IMR-90 (cell line): ENCODE results near the gene MYO3B. TPM values are rescaled to one million over a fixed set of nuclear protein-coding genes. Genes with fewer than 3 reads are reported as not detected.

ENCODE experiments used
- ATAC-seq: fragments of 200-7000 bp; cut with Tn5 transposase; 2 replicates; pipeline ENCODE4 v1.9.1; 2020; ENCODE audit warnings: low read depth, mild to moderate bottlenecking, moderate library complexity
- BruUV-seq: library from RNA; stranded (reverse); fragments of 400-500 nt; replicated peaks from 2 replicates; lab custom pipeline; 2021; lab: Mats Ljungman, UMichigan
- CTCF ChIA-PET: fragments of 300-600 bp; formaldehyde crosslinking; extraction: SDS; loops from one replicate; lab custom pipeline; 2021; ENCODE audit warnings: antibody characterized with exemption; lab: Yijun Ruan, JAX
- POLR2A ChIA-PET: fragments of 300-600 bp; sonication (Branson Sonifier 250); formaldehyde crosslinking; loops from one replicate; lab custom pipeline; 2022; ENCODE audit warnings: antibody characterized with exemption; ENCODE audit not compliant: unreplicated experiment; lab: Charles Lee
- DNase-seq: peaks from one replicate; pipeline ENCODE4 v3.0.0; 2013
- H2AFZ ChIP-seq: replicated peaks from 2 replicates; pipeline ENCODE3; 2013; ENCODE audit warnings: low read length, mild to moderate bottlenecking; ENCODE audit not compliant: poor library complexity
- H2AK5ac ChIP-seq: 2 replicates; pipeline ENCODE4 v1.6.1; 2013; ENCODE audit warnings: low read depth, low read length, inconsistent platforms
- H2AK9ac ChIP-seq: replicated peaks from 2 replicates; pipeline ENCODE3; 2013; ENCODE audit warnings: mild to moderate bottlenecking, low read depth, low read length, moderate library complexity; ENCODE audit not compliant: poor library complexity
- H2BK120ac ChIP-seq: 2 replicates; pipeline ENCODE4 v1.6.1; 2013; ENCODE audit warnings: low read depth, low read length, inconsistent platforms
- H2BK15ac ChIP-seq: 3 replicates; pipeline ENCODE4 v1.6.1; 2013; ENCODE audit warnings: low read depth, low read length, inconsistent platforms
- H2BK20ac ChIP-seq: 2 replicates; pipeline ENCODE4 v1.6.1; 2013; ENCODE audit warnings: low read depth, mild to moderate bottlenecking, inconsistent platforms, low read length, moderate library complexity
- H2BK5ac ChIP-seq: 2 replicates; pipeline ENCODE4 v1.6.1; 2013; ENCODE audit warnings: mild to moderate bottlenecking, low read depth, low read length, inconsistent platforms; ENCODE audit not compliant: poor library complexity, severe bottlenecking
- H3K14ac ChIP-seq: replicated peaks from 2 replicates; pipeline ENCODE4 v1.6.1; 2013; ENCODE audit warnings: low read depth, low read length, inconsistent platforms
- H3K18ac ChIP-seq: 2 replicates; pipeline ENCODE4 v1.6.1; 2013; ENCODE audit warnings: low read depth, low read length, control low read depth
- H3K23ac ChIP-seq: 2 replicates; pipeline ENCODE4 v1.6.1; 2013; ENCODE audit warnings: low read depth, low read length, inconsistent platforms
- H3K27ac ChIP-seq: 2 replicates; pipeline ENCODE4 v1.5.1; 2013; ENCODE audit warnings: mild to moderate bottlenecking, control low read depth, low read length; ENCODE audit not compliant: insufficient read depth
- H3K27me3 ChIP-seq: 2 replicates; pipeline ENCODE4 v1.6.1; 2013; ENCODE audit warnings: low read length; ENCODE audit not compliant: control insufficient read depth, insufficient read depth
- H3K36me3 ChIP-seq: 2 replicates; pipeline ENCODE4 v1.6.1; 2013; ENCODE audit warnings: low read length, mixed read lengths; ENCODE audit not compliant: control insufficient read depth, insufficient read depth
- H3K4ac ChIP-seq: 2 replicates; pipeline ENCODE4 v1.6.1; 2013; ENCODE audit warnings: low read depth, low read length, inconsistent platforms
- H3K4me1 ChIP-seq: 2 replicates; pipeline ENCODE4 v1.6.1; 2013; ENCODE audit warnings: low read length, mixed read lengths; ENCODE audit not compliant: control insufficient read depth, insufficient read depth
- H3K4me2 ChIP-seq: 2 replicates; pipeline ENCODE4 v1.6.1; 2013; ENCODE audit warnings: low read depth, mild to moderate bottlenecking, control low read depth, low read length, moderate library complexity
- H3K4me3 ChIP-seq: 2 replicates; pipeline ENCODE4 v1.5.1; 2013; ENCODE audit warnings: low read depth, mild to moderate bottlenecking, control low read depth, low read length, moderate library complexity; ENCODE audit not compliant: insufficient read depth
- H3K56ac ChIP-seq: 2 replicates; pipeline ENCODE4 v1.6.1; 2013; ENCODE audit warnings: low read length, inconsistent platforms; ENCODE audit not compliant: insufficient read depth; ENCODE audit errors: extremely low read depth
- H3K79me1 ChIP-seq, 2 experiments: 2 replicates each; pipeline ENCODE4 v1.6.1; 2013; ENCODE audit warnings: low read length in 2 of 2, inconsistent platforms in 1 of 2, low read depth in 1 of 2
- H3K9ac ChIP-seq: 2 replicates; pipeline ENCODE4 v1.6.1; 2013; ENCODE audit warnings: low read depth, low read length, control low read depth
- H3K9me1 ChIP-seq: 2 replicates; pipeline ENCODE4 v1.6.1; 2013; ENCODE audit warnings: low read length, inconsistent platforms; ENCODE audit not compliant: insufficient read depth
- H3K9me3 ChIP-seq: 2 replicates; pipeline ENCODE4 v1.6.1; 2013; ENCODE audit warnings: low read length; ENCODE audit not compliant: control insufficient read depth, insufficient read depth
- H4K20me1 ChIP-seq: 2 replicates; pipeline ENCODE4 v1.6.1; 2013; ENCODE audit warnings: low read length, inconsistent platforms; ENCODE audit not compliant: insufficient read depth
- H4K5ac ChIP-seq: 2 replicates; pipeline ENCODE4 v1.6.1; 2013; ENCODE audit warnings: mild to moderate bottlenecking, low read depth, low read length, control low read depth
- H4K8ac ChIP-seq, 2 experiments: 2 replicates each; pipeline ENCODE4 v1.6.1; 2013; ENCODE audit warnings: low read depth in 2 of 2, low read length in 2 of 2, control low read depth in 1 of 2, inconsistent platforms in 1 of 2
- H4K91ac ChIP-seq: 2 replicates; pipeline ENCODE4 v1.6.1; 2013; ENCODE audit warnings: low read depth, low read length, inconsistent platforms; ENCODE audit not compliant: insufficient read depth
- BHLHE40 ChIP-seq: fragments of 150-350 bp; IDR thresholded peaks from 2 replicates; pipeline ENCODE4 v1.6.1; 2016; ENCODE audit warnings: mild to moderate bottlenecking, low read depth, low read length
- CEBPB ChIP-seq: IDR thresholded peaks from 2 replicates; pipeline ENCODE4 v1.6.1; 2012; ENCODE audit warnings: low read depth, low read length, improper control_type of control experiment
- CHD1 ChIP-seq: IDR thresholded peaks from 2 replicates; pipeline ENCODE4 v1.6.1; 2012; ENCODE audit warnings: low read depth, low read length, improper control_type of control experiment
- ELK1 ChIP-seq: fragments of 150-350 bp; IDR thresholded peaks from 2 replicates; pipeline ENCODE4 v1.6.1; 2016; ENCODE audit warnings: low read depth, mild to moderate bottlenecking, low read length, moderate library complexity, borderline replicate concordance
- FOS ChIP-seq: fragments of 150-350 bp; IDR thresholded peaks from 2 replicates; pipeline ENCODE4 v1.6.1; 2016; ENCODE audit warnings: low read depth, low read length
- MAFK ChIP-seq: IDR thresholded peaks from 2 replicates; pipeline ENCODE4 v1.6.1; 2012; ENCODE audit warnings: low read depth, low read length, improper control_type of control experiment
- MAZ ChIP-seq: IDR thresholded peaks from 2 replicates; pipeline ENCODE4 v1.6.1; 2012; ENCODE audit warnings: low read depth, mild to moderate bottlenecking, low read length, improper control_type of control experiment, moderate library complexity, borderline replicate concordance
- MXI1 ChIP-seq: IDR thresholded peaks from 2 replicates; pipeline ENCODE4 v1.6.1; 2012; ENCODE audit warnings: low read depth, mild to moderate bottlenecking, low read length, moderate library complexity, borderline replicate concordance
- NFE2L2 ChIP-seq: fragments of 150-350 bp; IDR thresholded peaks from 2 replicates; pipeline ENCODE4 v1.6.1; 2016; ENCODE audit warnings: low read depth, mild to moderate bottlenecking, low read length
- POLR2A ChIP-seq: IDR thresholded peaks from 2 replicates; pipeline ENCODE4 v1.6.1; 2012; ENCODE audit warnings: mild to moderate bottlenecking, low read depth, low read length
- RAD21 ChIP-seq: IDR thresholded peaks from 2 replicates; pipeline ENCODE4 v1.6.1; 2012; ENCODE audit warnings: low read length, improper control_type of control experiment
- RCOR1 ChIP-seq: IDR thresholded peaks from 2 replicates; pipeline ENCODE4 v1.6.1; 2012; ENCODE audit warnings: mild to moderate bottlenecking, low read length, improper control_type of control experiment; ENCODE audit not compliant: insufficient replicate concordance
- RFX5 ChIP-seq: IDR thresholded peaks from 2 replicates; pipeline ENCODE4 v1.8.0; 2012; ENCODE audit warnings: low read depth, mild to moderate bottlenecking, low read length, moderate library complexity
- SMC3 ChIP-seq: fragments of 150-350 bp; IDR thresholded peaks from 2 replicates; pipeline ENCODE4 v1.6.1; 2016; ENCODE audit warnings: low read depth, mild to moderate bottlenecking, antibody characterized with exemption, low read length, moderate library complexity
- WGBS, 2 experiments: methylation state at CpG; one replicate each; pipeline versions ENCODE4 v1.1.5 to v1.1.7; 2013; ENCODE audit warnings: missing lambda C conversion rate in 2 of 2; ENCODE audit not compliant: insufficient read length in 1 of 2; ENCODE audit errors: extremely low coverage in 2 of 2; 5-methylcytosine and 5-hydroxymethylcytosine counted together
- dilution Hi-C: fragments of 300-500 bp; cut with HindIII; formaldehyde crosslinking; loops from one replicate; pipeline ENCODE4 v1.14.3; 2018; ENCODE audit warnings: low sequenced_read_pairs; ENCODE audit not compliant: unreplicated experiment
- in situ Hi-C: fragments of 300-500 bp; cut with MboI; formaldehyde crosslinking; loops from 3 replicates; pipeline ENCODE4 v1.14.3; 2019; ENCODE audit warnings: low sequenced_read_pairs, inconsistent platforms, mixed read lengths
- intact Hi-C: fragments of 100-400 bp; cut with micrococcal nuclease; formaldehyde crosslinking; loops from 2 replicates; pipeline ENCODE4 v1.10.0; 2022
- polyA plus RNA-seq, 3 experiments: library from polyadenylated mRNA; depleted of rRNA; stranded (reverse); fragments of >200 nt; gene quantifications; 2 replicates each; pipeline ENCODE4 v1.2.3, GENCODE V29; 2012; ENCODE audit warnings: low replicate concordance in 1 of 3
- total RNA-seq: library from RNA; depleted of rRNA; stranded (reverse); fragments of >200 nt; gene quantifications from 2 replicates; pipeline ENCODE4 v1.2.3, GENCODE V29; 2012
- TF ChIP-seq, protein P1 (sequence below): conservative IDR thresholded peaks from 2 replicates; pipeline ENCODE4 v1.5.1; 2012; ENCODE audit warnings: mild to moderate bottlenecking, low read depth, low read length, improper control_type of control experiment
- TF ChIP-seq, protein P2 (sequence below): fragments of 150-350 bp; IDR thresholded peaks from 2 replicates; pipeline ENCODE4 v1.6.1; 2017; ENCODE audit warnings: mild to moderate bottlenecking, antibody characterized with exemption, low read length, low read depth

MYO3B gene
- total and polyA plus RNA-seq, 2 of the 4 experiments (the other 2 are of a cell fraction), result 0.02 TPM; not detected in 1

DNA sequence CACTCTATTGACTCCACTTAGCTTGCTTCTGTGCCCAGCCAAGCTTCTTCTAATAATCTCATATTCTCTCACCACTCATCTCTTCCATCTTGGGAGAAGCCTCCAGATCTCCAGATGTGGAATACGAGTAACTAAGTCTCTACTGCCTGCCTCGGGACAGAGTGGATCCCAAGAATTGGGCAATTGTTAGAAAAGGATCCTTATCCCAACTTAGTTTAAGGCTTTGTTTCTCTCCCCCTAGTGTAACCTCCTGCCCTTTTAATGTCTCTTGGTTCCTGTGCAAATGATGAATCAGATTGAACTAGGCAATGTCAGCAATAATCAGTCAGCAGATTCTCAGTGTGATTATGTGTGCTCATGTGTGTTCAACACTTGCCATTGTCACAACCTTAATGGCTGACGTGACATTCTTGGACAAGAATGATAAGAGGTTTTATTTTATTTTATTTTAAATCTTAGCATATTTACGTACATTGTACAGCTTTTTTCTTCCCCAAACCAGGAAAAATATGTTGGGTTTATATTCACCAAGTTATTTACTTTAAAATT is 59.7 kb downstream of the MYO3B start:
- H4K91ac ChIP-seq, result no peak overlapping the region
- no peak overlapping the region for H3K23ac ChIP-seq
- H4K20me1 ChIP-seq, result no peaks in the 10 kb centered on the region
- H3K4ac ChIP-seq, result no peak overlapping the region
- no TSS peak for BruUV-seq
- H2AFZ ChIP-seq, result no peak overlapping the region
- H3K27me3 ChIP-seq, result peaks cover 18% of the 10 kb centered on the region
- no peaks in the 10 kb centered on the region for H3K36me3 ChIP-seq
- no peak overlapping the region for H3K27ac ChIP-seq
- H4K5ac ChIP-seq, result no peak overlapping the region
- no peak overlapping the region for H2AK9ac ChIP-seq
- H3K4me3 ChIP-seq, result no peak overlapping the region
- ChIA-PET POLR2A (no interaction called here), CTCF (no interaction called here)
- H3K79me1 ChIP-seq, result no peaks in the 10 kb centered on the region
- H2BK20ac ChIP-seq, result no peak overlapping the region
- no peak overlapping the region for H3K4me2 ChIP-seq
- no peak overlapping the region for H3K9ac ChIP-seq
- no peak overlapping the region for H2BK5ac ChIP-seq
- H3K4me1 ChIP-seq, result no peaks in the 10 kb centered on the region
- no peak overlapping the region for H2BK120ac ChIP-seq
- H3K14ac ChIP-seq, result no peak overlapping the region
- H3K56ac ChIP-seq, result no peak overlapping the region
- no peak for DNase-seq
- no peaks in the 10 kb centered on the region for H3K9me1 ChIP-seq
- H3K18ac ChIP-seq, result no peak overlapping the region
- in situ Hi-C loops, result no loop called here
- no peak overlapping the region for H2BK15ac ChIP-seq
- no peak overlapping the region for H2AK5ac ChIP-seq
- dilution Hi-C loops, result no loop called here
- TF ChIP-seq FOS (no peak), BHLHE40 (no peak), MAZ (no peak), CHD1 (no peak), RCOR1 (no peak), RAD21 (no peak), POLR2A (no peak), SMC3 (no peak), RFX5 (no peak), MAFK (no peak), ELK1 (no peak), CEBPB (no peak), NFE2L2 (no peak), MXI1 (no peak)
- TF ChIP-seq, protein P1, sequence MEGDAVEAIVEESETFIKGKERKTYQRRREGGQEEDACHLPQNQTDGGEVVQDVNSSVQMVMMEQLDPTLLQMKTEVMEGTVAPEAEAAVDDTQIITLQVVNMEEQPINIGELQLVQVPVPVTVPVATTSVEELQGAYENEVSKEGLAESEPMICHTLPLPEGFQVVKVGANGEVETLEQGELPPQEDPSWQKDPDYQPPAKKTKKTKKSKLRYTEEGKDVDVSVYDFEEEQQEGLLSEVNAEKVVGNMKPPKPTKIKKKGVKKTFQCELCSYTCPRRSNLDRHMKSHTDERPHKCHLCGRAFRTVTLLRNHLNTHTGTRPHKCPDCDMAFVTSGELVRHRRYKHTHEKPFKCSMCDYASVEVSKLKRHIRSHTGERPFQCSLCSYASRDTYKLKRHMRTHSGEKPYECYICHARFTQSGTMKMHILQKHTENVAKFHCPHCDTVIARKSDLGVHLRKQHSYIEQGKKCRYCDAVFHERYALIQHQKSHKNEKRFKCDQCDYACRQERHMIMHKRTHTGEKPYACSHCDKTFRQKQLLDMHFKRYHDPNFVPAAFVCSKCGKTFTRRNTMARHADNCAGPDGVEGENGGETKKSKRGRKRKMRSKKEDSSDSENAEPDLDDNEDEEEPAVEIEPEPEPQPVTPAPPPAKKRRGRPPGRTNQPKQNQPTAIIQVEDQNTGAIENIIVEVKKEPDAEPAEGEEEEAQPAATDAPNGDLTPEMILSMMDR, result no peak
- TF ChIP-seq, protein P2, sequence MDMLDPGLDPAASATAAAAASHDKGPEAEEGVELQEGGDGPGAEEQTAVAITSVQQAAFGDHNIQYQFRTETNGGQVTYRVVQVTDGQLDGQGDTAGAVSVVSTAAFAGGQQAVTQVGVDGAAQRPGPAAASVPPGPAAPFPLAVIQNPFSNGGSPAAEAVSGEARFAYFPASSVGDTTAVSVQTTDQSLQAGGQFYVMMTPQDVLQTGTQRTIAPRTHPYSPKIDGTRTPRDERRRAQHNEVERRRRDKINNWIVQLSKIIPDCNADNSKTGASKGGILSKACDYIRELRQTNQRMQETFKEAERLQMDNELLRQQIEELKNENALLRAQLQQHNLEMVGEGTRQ, result no peak
- no CpG with 5 or more reads among the region's 4 CpGs for WGBS, 2 experiments
- no peak overlapping the region for H4K8ac ChIP-seq
- intact Hi-C loops, result loop anchor here (5.0 to 10.0 kb wide), 2 partner anchors 125 to 783 kb away; no protein-coding TSS in a partner anchor
- no peaks in the 10 kb centered on the region for H3K9me3 ChIP-seq
- no peak for ATAC-seq
